ENCODE data around the gene ASCC3.

DNA sequence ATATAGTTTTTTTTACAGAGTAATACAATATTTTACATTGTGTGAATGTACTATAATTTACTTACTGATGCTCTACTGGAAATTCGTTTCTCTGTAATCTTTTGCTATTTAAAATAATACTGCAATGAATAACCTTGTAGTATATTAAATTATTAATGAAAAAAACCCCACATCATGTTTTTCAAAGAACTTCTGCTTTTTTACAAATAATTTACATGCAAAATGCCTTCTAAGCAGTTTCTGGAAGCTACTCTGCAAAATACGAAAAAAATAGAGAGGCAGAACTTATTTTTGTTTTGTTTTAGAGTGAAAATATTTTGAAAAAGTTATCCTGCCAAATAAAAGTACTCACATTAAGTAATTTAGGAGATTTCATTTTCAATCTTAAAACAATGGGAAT lies 250.6 kb downstream of the ASCC3 start:
- TF ChIP-seq, protein P1, sequence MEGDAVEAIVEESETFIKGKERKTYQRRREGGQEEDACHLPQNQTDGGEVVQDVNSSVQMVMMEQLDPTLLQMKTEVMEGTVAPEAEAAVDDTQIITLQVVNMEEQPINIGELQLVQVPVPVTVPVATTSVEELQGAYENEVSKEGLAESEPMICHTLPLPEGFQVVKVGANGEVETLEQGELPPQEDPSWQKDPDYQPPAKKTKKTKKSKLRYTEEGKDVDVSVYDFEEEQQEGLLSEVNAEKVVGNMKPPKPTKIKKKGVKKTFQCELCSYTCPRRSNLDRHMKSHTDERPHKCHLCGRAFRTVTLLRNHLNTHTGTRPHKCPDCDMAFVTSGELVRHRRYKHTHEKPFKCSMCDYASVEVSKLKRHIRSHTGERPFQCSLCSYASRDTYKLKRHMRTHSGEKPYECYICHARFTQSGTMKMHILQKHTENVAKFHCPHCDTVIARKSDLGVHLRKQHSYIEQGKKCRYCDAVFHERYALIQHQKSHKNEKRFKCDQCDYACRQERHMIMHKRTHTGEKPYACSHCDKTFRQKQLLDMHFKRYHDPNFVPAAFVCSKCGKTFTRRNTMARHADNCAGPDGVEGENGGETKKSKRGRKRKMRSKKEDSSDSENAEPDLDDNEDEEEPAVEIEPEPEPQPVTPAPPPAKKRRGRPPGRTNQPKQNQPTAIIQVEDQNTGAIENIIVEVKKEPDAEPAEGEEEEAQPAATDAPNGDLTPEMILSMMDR (IDR thresholded peaks at IDR 0.05) = no peak
- no peak for TF ChIP-seq EP300 (IDR thresholded peaks at IDR 0.05; ENCODE audit: low read depth)

All from transverse colon (tissue), 3 donors.